HG03196 (cell line): Measurements from ENCODE around the gene ISY1.
"Not testable (repeated sequence)": the region's sequence is repeated elsewhere in the genome, so short reads cannot be mapped to it uniquely, and the experiment has no call there.

ENCODE experiments used
- ATAC-seq: cut with Tn5 transposase; IDR thresholded peaks from one replicate; pipeline ENCODE4 v1.9.1; 2021; ENCODE audit not compliant: unreplicated experiment

The ISY1 gene

GRCh38 chr3:129088312-129088711, 72.6 kb downstream of the ISY1 start:
- ATAC-seq, result not testable (repeated sequence)

- ATAC-seq, result not testable (repeated sequence)
Observed at GRCh38 chr3:129087904-129088303, 73.0 kb downstream of the ISY1 start.

DNA sequence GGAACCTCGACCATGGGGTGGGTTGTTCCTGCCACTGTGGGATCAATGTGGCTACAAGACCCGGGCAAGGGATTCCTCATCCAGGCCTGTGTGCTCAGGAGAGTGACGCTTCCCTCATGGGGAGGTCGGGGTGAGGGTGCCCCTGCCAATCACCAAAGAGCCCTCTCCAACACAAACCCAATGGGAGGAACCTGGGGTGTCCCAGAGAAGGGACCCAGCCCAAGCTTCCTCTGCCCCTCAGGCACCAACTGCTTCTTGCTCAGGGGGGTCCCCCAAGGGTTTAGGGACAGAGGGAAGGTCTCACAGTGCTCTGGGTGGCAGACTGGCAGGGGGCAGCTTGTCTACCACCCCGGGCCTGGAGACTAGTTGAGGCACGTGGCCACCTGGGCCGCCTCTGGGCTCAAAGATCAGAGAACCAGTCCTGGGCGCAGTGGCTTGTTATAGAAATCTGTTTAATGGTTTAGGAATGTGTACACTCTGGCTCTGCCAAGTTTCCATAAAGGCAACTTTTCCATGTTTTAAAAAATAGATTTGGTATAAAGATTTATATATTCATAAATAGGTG, 73.6 kb downstream of the ISY1 start:
- ATAC-seq, result no peak

- no peak for ATAC-seq
Observed at GRCh38 chr3:129085818-129086217, 75.0 kb downstream of the ISY1 start.

DNA sequence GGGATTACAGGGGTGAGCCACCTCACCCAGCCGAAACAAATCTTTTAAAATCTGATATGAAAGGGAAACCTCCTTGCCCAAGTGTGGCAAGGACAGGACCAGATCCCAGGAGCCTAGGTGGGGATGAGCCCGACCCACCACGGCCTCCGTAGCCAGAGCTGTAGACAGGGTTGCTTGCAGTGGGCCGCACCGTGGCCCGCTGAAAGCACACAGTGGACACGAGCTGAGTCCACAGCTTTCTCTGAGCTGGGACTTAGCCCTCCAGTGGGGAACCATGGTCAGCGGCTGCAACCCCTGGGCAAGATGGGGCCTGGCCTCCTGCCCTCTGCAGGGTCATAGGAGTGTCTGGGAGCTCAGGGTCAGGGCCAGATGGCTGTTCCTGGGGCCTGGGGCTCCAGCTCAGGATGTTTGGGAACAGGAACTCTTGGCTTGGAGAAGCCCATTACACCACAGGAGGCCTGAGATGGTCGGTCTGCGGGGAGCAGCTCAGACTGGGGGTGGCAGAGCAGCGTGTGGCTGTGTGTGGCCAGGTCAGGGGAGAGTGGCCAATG, 75.6 kb downstream of the ISY1 start:
- ATAC-seq, result no peak

GRCh38 chr3:129084501-129084900, 76.4 kb downstream of the ISY1 start:
- ATAC-seq, result no peak

- no peak for ATAC-seq
Observed at GRCh38 chr3:129082026-129082425, 78.8 kb downstream of the ISY1 start.

- no peak for ATAC-seq
Observed at GRCh38 chr3:129081503-129081902, 79.4 kb downstream of the ISY1 start.

GRCh38 chr3:129078510-129078909, 82.4 kb downstream of the ISY1 start:
- ATAC-seq, result no peak
